Measurements from ENCODE around the gene HMX2.
A peak's percentile ranks its signal among the peaks of the same experiment; 100 is the strongest.

Gene HMX2

GRCh38 chr10:123140164-123140982 lies 7.6 kb upstream of the HMX2 start:
- 0 out of 2 replicates have a peak, but pooled peaks have one; percentile 6 for TF ChIP-seq CTCF (conservative IDR thresholded peaks at IDR 0.05)
- H3K27ac ChIP-seq: no peak overlapping the region; the same call in 1 of the 2 replicates

- TF ChIP-seq CTCF (conservative IDR thresholded peaks at IDR 0.05): no peak
- no peak overlapping the region for H3K27ac ChIP-seq
Observed at GRCh38 chr10:123140983-123141390, 6.9 kb upstream of the HMX2 start.

GRCh38 chr10:123141791-123142700 lies 5.9 kb upstream of the HMX2 start:
- H3K27ac ChIP-seq: no peak overlapping the region
- TF ChIP-seq CTCF (conservative IDR thresholded peaks at IDR 0.05): no peak

- TF ChIP-seq CTCF (conservative IDR thresholded peaks at IDR 0.05): no peak
- no peak overlapping the region for H3K27ac ChIP-seq
Observed at GRCh38 chr10:123142701-123143161, 5.2 kb upstream of the HMX2 start.

- H3K27ac ChIP-seq: no peak overlapping the region
- TF ChIP-seq CTCF (conservative IDR thresholded peaks at IDR 0.05): no peak
Observed at GRCh38 chr10:123143162-123143824, 4.6 kb upstream of the HMX2 start.

- no peak for TF ChIP-seq CTCF (conservative IDR thresholded peaks at IDR 0.05)
- no peak overlapping the region for H3K27ac ChIP-seq
Observed at GRCh38 chr10:123143825-123144168, 4.1 kb upstream of the HMX2 start.

Measured in VCaP (cell line).